ENCODE measurements around the gene ZNF786.
"Not testable (repeated sequence)": the region's sequence is repeated elsewhere in the genome, so short reads cannot be mapped to it uniquely, and the experiment has no call there.

The ZNF786 gene

DNA sequence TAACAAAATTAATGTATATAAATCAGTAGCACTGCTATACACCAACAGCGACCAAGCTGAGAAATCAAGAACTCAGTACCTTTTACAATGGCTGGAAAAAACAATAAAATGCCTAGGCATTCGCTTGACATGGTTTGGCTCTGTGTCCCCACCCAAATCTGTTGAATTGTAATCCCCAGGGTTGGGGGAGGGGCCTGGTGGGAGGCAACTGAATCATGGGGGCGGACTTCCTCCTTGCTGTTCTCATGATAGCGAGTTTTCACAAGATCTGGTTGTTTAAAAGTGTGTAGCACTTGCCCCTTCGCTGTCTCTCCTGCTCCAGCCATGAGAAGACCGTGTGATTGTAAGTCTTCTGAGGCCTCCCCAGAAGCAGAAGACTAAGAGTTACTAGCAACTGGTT is 8.6 kb downstream of the ZNF786 start:
- DNase-seq, result no peak

DNA sequence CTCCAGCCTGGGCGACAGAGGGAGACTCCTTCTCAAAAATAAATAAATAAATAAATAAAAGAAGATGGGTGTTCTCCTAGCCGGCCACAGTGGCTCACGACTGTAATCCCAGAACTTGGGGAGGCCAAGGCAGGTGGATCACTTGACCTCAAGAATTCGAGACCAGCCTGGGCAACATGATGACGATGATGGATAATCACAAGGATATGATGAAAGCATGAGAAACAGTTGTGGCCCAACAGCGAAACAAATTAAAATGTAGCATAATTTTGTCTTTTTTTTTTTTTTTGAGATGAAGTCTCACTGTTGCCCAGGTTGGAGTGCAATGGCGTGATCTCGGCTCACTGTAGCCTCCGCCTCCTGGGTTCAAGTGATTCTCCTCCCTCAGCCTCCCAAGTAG is 12.9 kb downstream of the ZNF786 start:
- DNase-seq, result no peak

DNA sequence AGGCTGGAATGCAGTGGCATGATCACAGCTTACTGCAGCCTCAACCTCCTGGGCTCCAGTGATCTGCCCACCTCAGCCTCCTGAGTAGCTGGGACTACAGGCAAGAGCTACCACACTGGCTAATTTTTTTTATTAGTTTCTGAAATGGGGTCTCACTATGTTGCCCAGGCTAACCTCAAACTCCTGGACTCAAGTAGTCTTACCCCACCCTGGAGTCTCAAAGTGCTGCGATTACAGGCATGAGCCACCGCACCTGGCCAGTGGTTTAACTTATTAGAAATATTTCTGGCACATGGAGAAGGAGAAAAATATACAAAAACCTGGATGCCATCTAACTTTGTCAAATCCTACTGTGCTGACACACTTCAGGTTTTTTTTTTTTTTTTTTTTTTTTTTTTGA is 15.2 kb downstream of the ZNF786 start:
- no peak for DNase-seq

DNA sequence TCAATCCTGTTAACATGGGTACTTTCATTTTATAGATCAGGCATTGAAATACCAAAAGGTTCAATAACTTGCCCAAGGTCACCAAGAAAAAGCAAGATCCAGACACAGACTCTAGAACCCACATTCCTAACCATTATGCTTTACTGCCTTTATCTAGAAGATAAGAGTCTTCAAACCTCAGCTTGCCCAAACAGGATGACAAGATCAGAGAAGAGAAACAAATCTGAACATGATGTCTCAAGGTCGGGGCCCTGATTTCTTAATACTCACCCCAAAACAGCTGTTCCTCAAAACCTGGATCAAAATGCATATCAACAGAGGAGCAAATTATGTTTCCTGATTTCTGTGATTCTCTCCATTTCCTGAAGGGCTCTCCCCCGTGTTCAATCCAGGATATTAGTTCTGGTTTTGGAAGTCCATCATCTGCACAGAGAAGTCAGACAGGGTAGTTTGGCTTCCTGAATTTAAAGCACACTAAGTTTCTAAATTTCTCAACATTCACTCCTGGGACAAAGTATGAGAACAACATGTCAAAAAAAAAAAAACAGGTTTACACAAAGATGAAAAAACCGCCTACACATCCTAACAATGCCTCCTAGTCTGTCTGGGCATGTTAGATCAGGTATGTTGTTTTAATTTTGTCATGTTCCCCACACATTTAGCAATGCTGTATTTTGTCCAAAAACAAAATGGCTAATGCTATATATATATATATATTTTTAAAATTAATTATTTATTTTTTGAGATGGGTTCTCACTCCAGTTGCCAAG is 16.2 kb downstream of the ZNF786 start:
- no peak for DNase-seq

DNA sequence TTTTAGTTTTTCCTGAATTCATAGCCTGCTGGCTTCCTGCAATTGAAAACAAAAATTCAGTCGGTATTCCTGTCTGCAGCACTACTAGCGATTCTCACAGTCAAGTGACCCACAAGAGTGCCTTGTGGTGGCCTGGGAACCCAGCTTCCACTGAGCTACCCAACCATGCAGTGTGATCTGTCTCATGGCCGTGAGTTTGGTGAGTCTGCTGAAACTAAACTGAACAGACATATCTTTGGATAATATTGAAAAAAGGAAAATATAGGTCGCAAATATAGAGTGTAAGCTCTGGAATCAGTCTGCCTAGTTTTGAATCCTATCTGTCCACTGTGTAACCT is 18.1 kb downstream of the ZNF786 start:
- DNase-seq, result no peak

DNA sequence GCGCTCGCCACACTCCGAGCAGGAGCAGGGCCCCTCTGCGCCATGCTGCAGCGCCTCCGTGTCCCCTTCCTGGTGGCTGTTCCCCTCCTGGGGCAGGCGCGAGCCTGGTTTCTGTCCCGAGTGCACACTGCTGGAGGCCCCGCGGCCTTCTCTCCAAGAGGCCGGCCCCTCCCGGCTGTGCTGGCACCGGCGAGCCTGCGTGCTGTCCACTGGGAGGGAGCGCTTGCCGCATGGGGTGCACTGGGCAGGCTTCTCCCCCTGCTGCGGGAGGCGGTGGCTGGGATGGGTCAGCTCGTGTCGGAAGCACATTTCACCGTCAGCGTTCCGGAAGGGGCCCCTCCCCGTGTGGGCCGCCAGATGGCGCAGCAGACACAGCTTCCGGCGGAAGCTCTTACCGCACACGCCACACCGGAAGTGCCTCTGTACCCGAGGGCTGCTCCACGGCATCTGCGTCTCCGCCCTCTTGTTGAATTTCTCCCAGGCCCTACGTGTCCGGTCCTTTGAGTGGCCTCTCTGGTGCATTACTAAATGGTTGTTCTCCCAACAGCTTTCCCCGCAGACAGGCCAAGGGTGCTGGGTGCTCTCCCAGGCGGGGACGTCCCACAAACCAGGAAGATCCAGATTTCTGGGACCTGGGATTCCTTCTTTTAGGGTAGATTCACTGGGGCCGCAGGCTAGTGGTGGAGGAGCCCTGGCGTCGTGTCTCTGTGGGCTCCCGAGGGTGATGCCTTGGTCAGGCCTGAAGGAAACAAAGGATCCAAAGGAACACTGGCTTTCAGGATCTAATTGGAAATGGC is 18.7 kb downstream of the ZNF786 start:
- DNase-seq, result no peak

DNA sequence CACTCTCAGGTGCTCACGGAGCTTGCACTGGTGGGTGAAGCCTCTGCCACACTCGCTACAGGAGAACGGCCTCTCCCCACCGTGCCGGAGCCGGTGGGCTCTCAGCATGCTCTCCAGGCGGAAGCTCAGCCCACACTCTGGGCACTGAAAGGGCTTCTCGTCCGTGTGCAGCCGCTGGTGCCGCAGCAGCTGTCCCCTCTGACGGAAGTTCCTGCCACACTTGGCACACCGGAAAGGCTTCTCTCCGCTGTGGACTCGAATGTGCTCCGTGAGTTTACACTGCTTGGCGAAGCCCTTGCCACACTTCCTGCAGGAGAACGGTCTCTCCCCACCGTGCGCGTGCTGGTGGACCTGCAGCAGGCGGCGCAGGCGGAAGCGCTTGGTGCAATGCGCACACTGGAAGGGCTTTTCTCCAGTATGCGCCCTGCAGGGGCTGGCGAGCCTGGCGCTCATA is 19.3 kb downstream of the ZNF786 start:
- DNase-seq, result no peak

DNA sequence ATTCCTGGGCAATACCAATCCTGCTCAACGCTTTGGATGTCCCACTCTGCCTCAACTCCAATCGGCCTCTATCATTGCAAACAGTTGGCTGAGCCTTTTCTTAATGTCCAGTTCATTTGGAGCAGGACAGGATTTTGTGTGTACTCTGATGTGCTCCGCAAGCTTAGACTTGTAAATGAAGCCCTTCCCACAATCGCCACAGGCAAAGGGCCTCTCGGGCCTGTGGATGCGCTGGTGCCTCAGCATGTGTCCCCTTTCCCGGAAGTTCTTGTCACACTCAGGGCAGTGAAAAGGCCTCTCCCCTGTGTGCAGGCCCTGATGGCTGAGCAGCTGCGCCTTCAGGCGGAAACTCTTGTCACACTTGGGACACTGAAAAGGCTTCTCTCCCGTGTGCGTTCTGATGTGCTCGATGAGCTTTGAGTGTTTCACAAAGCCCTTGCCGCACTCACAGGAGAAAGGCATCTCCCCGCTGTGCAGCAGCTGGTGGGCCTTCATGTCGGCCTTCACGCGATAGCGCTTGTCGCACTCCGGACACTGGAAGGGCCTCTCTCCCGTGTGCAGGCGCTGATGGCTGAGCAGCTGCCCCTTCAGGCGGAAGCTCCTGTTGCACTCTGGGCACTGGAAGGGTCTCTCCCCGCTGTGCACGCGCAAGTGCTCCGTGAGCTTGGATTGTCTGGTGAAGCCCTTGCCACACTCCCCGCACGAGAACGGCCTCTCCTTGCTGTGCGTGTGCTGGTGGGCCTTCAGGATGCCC is 20.0 kb downstream of the ZNF786 start:
- no peak for DNase-seq

DNA sequence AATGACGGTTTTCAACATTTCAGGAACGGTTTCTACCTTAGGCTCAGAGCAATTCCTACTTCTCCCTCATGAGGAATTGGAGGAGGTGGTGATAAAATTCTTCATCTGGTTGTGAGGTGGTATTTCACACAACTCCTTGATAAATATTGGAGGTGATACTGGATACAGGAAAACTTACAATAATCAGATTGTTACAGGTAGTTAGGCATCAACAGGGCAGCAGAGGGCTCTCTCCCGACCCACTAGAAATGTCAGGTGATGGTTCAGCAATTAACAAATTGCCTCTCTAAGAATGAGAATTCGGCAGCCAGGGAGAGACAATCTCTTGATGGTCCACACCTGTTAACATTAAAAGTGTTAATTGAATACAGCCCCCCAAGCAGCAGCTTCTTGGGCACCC is 22.6 kb downstream of the ZNF786 start:
- no peak for DNase-seq

DNA sequence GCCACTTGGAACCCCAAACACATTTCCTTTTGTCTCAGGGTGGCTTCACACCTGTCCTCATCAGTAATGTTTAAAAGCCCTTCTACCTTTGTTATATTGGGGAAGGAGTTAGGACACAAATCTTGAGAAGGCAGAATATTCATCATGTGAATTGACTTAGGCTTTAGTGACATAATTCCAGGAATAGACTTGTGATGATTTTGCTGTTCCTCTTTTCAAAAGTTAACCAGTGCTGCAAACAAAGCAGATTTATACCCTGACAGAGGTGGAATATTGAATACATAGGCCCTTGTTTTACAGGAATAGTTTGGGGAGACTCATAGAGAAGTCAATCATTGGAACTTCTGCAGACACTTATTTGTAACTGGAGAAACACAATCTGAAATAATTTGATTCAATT is 27.0 kb downstream of the ZNF786 start:
- no peak for DNase-seq

DNA sequence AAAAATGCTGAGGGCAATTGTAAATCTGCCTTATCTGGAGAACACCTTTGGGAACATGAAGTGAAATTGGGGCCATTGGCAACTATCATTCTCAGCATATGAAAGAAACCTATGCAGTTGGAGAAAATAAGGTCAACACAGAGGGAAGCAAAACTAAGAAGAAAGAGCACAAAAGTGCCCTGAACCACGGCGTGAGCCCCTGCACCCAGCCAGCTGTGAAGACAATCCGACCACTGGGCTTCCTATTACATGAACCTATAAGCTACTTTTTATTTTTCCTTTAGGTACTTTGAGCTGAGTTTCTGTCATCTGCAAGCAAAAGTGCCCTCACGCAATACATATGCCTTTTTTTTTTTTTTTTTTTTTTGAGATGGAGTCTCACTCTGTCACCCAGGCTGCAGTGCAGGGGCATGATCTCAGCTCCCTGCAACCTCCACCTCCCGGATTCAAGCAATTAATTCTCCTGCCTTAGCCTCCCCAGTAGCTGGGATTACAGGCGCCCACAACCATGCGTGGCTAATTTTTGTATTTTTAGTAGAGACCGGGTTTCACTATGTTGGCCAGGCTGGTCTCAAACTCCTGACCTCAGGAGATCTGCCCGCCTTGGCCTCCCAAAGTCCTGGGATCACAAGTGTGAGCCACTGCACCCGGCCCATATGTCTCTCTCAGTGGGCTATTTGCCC is 28.2 kb downstream of the ZNF786 start:
- not testable (repeated sequence) for DNase-seq

DNA sequence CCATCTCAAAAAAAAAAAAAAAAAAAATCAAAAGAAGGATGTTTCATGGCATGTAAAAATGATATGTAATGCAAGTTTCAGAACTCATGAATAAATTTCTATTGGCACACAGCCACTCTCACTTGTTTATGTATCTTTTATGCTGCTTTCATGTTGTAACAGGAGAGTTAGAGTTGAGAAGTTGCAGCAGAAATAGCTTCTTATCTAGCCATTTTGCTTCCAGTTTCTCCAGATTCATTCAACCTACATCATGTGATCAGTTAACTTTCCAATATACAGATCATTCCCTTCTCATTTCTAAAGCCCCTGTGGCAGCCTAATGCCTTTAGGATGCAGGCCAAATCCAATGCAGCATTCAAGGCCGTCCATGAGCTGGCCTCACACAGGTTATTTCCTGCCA is 30.4 kb downstream of the ZNF786 start:
- DNase-seq, result no peak

DNA sequence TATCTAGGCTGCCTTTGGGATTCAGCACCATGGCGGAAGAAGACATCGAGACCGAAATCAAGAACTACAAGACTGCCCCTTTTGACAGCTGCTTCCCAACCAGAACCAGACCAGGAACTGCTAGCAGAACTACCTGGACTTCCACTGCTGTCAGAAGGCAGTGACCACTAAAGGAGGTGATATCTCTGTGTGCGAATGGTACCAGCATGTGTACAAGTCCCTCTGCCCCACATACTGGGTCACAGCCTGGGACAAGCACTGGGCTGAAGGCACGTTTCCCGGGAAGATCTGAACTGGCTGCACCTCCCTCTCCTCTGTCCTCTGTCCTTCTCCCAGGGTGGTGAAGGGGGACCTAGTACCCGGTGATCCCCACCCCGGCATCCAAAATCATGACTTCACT is 36.6 kb downstream of the ZNF786 start:
- no peak for DNase-seq

DNA sequence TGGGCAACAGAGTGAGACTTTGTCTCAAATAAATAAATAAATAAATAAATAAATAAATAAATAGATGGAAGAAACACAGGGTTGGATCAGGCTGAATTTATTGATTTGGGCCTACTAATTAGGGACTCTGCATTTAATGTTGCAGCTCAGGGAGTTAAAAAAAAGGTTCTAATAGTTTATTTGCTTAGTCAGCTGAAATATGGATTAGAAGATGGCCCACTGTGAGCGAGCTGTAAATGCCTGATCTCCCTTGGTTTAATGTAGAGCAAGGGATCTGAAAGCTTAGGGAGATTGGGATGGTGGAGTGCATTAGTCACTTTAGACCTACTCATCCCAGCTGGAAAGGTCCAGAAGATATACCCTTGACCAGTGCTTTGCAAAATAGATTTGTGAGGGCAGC is 37.1 kb downstream of the ZNF786 start:
- DNase-seq, result no peak

DNA sequence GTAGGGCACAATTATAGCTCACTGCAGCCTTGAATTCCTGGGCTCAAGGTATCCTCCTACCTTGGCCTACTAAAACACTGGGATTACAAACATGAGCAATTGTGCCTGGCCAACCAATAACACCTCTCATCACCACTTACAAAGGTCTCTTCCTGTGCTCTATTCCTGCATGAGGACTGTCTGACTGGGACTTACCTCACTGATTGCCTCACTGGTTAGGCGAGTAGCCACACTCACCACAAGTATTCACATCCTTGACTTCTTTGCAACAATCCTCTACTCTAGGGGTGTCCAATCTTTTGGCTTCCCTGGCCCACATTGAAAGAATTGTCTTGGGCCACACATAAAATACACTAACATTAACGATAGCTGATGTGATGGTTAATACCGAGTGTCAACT is 39.6 kb downstream of the ZNF786 start:
- DNase-seq, result no peak

DNA sequence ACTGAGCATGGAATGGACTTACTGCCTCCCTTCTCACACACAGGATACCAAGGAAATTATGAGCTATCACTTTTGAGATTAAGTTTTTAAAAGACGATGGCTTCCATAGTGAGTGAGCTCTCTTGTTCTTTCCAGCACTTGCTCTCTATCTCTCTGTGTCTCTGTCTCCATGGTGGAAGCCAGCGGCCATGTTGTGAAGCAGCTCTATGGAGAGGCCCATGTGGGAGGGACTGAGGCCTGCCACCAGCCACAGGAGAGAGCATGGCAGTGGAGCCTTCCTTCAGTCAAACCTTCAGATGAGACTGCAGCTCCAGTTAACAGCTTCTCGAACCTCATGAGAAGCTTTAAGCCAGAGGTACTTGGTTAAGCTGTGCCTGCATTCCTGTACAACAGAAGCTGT is 41.7 kb downstream of the ZNF786 start:
- no peak for DNase-seq

DNA sequence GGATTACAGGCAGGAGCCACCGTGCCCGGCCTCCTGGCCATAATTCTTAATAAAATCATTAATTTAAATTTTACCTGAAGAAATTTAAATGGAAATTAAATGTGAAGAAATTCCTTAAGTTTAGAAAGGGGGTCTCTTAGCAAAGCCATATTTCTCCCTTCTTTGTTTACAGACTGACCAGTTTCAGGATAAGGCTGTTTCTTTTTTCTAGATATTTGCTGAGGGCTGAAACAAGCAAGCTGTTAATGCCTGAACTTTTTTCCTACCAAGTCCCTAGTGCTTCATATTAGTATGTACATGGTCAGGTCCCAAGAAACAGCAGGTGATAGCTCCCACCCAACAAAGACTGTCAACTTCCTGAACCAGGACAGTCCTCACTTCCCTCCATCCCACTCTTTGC is 44.1 kb downstream of the ZNF786 start:
- no peak for DNase-seq

DNA sequence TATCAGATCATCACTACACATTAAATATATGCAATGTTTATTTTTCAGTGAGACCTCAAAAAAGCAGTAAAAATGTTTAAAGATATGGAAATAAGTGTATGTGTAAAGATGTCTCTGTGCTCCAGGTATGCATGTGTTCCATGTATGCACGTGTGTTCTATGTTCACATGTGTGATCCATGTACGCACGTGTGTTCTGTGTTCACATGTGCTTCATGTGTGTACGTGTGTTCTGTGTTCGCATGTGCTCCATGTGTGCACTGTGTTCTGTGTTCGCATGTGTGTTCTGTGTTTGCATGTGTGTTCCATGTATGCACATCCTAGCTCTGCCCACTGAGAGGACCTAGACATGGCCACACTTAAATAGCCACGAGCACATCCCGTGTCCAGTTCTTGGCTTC is 46.6 kb downstream of the ZNF786 start:
- DNase-seq, result no peak

DNA sequence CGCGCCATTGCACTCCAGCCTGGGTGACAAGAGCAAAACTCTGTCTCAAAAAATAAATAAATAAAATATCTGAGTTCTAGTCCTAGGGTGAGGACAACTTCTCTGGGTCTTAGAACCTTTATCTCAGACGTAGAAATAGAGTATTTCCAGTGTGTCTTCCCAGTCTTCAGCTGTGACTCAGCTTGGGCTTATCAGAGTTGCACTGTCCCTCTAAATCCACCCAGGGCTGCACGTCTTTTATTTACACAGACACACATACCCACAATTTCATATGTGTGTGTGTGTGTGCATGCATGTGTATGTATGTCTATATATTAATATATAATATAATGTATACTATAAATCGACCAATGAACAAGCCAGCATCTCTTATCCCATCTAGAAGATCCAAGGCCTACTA is 49.2 kb downstream of the ZNF786 start:
- DNase-seq, result no peak

DNA sequence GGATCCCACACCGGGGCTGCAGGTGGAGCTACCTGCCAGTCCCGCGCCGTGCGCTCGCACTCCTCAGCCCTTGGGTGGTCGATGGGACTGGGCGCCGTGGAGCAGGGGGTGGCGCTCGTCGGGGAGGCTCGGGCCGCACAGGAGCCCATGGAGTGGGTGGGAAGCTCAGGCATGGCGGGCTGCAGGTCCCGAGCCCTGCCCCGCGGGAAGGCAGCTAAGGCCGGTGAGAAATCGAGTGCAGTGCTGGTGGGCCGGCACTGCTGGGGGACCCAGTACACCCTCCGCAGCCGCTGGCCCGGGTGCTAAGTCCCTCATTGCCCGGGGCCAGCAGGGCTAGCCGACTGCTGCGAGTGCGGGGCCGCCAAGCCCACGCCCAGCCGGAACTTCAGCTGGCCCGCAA is 51.9 kb downstream of the ZNF786 start:
- not testable (repeated sequence) for DNase-seq

DNA sequence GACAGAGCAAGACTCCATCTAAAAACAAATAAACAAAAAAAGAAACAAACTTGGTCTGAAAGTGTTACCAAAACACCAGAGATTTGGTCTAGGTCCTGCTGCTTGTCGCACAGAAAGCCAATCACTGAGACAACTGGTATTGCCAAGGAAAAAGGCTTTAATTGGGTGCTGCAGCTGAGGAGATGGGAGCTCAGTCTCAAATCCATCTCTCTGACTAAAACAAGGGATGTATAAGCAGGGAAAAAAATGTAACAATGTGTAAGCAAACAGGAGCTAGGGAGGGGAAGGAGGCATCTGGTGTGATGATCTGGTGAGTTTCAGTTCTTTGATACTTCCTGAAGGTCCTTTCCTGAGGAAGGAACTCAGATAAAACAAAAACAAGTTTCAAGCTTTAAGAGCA is 53.8 kb downstream of the ZNF786 start:
- no peak for DNase-seq

DNA sequence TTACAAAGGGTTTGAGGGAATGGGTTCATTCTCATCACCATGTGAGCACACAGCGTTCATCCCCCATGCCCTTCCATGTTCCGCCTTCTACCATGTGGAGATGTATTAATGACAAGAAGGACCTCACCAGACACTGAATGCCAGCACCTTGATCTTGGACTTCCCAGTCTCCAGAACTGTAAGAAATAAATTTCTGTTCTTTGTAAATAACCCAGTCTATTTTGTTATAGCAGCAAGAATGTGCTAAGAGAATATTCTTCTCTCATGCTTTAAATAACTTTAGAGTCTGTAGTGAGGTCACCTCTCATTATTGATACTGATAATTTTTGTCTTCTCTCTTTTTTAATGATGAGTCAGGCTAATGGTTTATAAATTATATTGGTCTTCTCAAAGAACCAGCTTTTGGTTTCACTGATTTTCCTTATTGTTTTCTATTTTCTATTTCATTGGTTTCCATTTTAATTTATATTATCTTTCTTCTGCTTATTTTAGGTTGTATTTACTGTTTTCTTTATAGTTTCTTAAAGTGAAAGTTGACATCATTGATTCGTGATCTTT is 59.1 kb downstream of the ZNF786 start:
- no peak for DNase-seq

DNA sequence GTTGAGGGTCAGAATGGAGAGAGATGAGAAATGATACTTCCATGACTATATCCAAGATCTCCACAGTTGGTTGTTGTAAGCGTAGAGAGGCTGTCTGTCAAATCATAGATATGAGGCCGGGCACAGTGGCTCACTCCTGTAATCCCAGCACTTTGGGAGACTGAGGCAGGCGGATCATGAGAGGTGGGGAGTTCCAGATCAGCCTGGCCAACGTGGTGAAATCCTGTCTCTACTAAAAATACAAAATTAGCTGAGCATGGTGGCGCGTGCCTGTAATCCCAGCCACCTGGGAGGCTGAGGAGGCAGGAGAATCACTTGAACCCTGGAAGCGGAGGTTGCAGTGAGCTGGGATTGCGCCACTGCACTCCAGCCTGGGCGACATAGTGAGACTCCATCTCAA is 60.1 kb downstream of the ZNF786 start:
- not testable (repeated sequence) for DNase-seq
